SIG-M5 treated with dmso at 0.1 percent for 504 hours (cell line): ENCODE data around the gene ERC2.

ENCODE experiments used
- DNase-seq: peaks from one replicate; lab custom pipeline; 2025; ENCODE audit not compliant: unreplicated experiment; lab: John Stamatoyannopoulos, UW

The ERC2 gene

DNA sequence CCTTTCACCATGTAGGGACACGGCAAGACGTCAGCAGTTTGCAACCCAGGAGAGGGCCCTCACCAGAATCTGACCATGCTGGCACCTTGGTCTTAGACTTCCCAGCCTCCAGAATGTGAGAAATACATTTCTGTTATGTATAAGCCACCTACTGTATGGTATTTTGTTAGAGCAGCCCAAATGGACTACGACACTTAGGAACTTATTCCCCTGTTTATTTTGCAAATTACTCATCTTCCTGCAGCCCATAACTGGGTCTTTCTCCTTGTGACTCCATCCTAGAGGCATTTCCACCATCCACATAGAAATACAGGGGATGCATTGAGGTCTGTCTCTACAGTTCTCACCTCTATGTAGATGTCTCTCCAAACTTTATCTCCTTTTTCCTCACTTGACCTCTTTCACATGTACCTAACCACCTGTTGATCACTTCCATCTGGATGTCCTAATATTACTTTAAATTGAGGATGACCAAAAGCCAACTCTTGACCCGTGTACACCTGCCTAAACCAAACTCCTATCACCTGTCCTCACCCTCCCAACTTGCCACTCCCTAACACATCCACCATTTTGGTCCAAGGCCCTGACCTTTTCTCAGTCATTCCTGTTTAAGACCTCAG, 575.1 kb downstream of the ERC2 start:
- no peak for DNase-seq

DNA sequence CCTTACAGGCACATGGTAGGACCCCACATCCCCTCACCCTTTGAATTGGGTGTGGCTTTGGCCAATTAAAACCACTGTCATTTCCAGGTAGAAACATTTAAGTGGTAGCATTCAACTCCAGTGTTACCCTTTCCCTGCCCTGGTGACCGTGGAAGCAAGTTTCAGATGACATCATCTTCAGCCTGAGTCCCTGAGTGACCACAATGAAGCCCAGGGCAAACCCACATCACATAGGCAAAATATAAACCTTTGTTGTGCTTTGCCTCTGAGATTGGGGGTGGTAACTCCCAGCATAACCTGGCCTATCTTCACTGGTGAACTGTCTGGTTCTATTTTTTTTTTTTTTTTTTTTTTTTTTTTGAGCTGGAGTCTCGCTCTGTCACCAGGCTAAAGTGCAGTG, 577.2 kb downstream of the ERC2 start:
- no peak for DNase-seq

DNA sequence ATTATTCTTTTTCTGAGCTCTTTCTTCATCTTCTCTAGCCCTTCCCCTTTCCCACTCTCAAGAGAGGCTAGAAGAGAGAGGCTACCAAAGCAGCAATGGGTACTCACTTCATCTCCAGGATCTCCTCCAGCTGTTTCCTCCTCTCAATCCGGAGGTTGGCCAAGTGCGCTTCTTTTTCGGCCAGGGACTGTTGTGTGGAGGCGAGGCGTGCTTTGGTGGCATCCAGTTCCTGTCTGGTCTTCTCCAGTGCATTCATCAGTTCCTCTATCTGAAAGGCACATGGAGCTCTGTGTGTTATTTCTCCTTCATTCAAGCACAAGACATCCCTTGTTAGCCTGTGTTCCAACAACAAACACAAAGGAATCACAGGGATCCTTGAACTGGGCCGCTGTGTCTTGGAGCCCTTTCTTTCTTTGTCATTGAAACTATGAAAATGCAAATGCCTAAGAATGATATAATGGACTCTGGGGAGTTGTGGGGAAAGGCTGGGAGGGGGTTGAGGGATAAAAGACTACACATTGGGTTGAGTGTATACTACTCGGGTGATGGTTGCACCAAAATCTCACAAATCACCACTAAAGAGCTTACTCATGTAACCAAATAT, 579.9 kb downstream of the ERC2 start:
- no peak for DNase-seq

DNA sequence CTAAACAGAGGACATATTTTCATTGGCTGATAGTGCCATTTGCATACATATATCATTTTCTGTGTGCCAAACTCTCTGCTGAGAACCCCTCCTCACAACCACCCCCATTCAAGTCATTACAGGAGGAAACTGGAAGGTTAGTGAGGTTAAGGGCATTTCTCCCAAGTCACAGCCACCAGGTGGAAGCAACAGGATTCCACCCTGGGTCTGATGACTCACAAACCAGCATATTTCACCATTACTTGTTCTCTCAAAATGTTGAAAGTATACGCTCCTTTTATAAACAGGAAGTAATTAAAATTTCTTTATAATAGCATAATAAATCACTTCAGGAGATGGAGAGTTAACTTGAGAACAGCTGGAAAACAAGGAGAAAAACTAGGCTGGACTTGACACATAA, 582.5 kb downstream of the ERC2 start:
- no peak for DNase-seq

DNA sequence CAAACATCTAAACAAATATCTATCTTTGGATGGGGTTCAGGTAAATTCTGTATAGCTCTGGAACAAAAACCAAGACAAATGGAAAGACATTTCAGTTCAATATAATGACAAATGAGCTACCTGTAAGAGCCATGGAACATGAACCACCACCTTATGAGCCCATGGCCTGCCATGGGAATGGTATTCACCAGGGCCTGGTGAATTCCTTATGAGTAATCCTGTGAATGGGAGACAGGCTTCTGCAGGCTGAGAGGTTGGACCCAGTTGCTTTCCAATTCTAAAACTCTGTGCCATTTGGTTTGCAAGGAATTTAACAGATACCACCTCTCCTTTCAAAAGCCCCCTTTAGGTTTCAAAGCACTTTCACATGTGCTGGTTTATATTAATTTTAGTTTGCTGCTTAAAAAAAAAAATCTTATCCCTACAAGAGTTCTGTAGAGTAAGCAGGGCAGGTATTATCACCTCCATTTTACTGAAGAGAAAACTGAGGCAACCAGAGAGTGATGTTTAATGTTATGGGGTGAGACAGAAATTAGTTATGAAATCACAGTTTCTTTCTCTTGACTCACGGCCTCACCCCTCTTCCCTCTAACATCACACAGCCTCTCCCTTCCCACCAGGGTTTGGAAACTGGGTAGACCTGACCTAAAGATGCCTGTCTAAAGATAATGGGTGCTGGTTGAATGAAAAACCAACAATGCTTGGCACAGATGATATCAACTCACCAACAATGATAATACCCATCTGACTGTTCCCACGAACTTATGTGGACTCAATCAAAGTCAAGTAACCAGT, 583.6 kb downstream of the ERC2 start:
- no peak for DNase-seq

DNA sequence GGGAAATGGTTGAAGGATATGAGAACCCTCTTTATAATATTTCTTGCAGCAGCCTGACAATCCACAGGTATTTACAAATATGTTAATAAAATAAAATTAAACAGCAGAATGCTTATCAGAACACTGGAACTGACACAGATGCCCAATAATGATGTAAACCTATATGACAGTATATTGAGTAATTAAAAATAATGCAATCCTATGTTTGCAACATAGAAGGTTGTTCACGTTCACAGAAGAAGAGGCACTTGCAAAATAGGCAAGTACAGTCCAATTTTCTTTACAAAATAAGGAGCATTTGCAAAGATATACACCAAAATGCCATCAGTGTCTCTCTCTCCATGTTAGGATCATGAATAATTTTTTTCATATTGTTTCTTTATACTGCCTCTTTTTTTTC, 584.2 kb downstream of the ERC2 start:
- DNase-seq = no peak

DNA sequence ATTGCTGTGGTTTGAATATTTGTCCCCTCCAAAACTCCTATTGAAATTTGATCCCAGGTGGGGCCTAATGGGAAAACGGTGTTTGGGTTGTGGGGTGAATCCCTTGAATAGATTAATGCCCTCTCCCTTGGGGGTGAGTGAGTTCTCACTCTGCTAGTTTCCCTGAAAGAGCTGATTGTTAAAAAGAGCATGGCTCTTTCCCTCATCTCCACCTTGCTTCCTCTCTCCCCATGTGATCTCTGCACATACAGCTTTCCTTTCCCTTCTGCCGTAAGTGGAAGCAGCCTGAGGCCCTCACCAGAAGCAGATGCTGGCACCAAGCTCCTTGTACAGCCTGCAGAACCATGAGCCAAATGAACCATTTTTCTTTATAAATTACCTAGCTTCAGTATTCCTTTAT, 586.3 kb downstream of the ERC2 start:
- DNase-seq = no peak

DNA sequence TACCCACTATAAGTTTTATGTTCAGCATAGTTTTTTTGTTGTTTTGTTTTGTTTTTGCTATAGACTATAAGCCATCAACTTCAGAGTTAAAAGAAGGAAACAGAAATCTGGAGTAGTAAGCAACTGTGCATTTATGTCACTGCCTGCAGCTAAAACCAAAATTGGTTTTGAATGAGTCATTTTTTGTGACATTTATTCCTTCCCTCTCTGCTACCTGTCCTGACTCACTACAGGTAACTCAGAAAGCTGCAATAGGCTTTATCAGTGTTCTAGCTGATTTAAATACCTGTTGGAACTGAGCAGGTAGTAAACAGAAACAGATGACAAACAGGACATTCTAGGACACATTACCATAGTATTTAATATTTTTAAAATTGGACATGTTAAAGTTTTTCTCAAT, 587.9 kb downstream of the ERC2 start:
- no peak for DNase-seq

DNA sequence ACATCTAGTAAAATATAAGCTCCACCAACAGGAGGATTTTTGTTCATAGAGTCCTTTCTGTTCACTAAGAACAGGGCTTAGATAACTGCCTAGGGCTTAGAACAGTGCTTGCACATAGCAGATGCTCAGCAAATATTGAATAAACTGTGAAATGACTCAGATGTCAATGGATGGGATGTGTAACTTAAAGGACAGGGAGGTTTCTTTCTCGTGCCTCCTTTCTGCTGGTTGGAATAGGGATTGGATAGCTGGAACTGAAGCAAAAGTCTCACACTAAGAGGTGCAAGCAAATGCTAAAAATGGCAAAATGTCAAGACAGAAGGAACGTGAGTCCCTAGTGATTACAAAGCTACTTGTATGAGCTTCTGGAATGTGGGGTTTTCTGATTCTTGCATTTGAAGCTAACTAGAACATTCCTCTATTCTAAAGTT, 588.4 kb downstream of the ERC2 start:
- DNase-seq = no peak

DNA sequence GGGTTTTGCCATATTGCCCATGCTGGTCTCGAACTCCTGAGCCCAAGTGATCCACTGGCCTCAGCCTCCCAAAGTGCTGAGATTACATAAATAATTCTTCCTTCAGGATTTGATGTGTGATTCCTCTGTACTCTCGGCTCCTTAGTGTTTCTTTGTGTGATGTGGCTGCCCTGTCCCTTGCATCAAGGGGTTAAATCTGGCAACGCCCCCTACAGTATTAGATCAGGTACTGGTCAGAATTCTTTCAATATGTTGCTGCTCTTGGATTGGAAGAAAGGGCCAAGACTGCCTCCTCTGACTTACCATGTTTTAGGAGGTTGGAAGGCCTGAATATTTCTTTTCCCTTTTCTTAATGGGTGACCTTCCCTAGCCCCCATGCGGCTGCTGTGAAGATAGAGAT, 590.6 kb downstream of the ERC2 start:
- DNase-seq = no peak

DNA sequence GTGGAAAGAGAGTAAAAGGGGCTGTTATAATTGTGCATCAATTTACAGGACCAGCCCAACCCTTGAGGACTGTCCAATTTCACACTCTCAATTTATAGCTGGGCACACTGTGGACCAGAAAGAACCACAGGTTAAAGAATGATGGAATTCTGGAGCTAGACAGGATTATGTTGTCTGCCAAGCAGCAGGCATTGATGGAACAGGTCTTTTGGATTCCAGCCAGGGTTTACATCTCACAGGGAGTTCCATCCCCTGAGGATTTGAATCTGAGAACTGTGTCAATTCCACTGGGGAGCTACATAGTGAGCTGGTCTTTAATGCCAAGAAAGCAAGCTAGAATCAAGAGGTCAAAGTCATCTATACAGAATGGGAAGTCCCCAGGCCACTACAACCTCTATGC, 591.7 kb downstream of the ERC2 start:
- DNase-seq = no peak

DNA sequence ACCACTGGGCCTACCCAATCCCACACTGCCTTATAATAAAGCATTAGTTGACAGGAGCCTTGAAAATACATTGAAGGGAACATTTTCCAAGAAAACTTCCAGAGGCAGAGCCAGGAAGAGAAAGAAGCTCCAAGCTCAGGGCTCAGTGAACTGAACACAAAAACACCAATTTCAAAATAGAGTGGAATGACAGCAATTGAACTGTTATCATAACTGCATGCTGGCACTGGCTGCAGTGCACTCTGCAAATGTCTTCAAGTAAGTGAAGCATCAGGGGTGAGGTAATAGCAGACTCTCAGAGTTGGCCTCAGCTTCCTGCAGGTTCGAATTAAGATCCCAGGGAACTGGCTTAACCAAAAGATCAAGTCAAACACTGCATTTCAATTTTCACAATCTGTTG, 593.2 kb downstream of the ERC2 start:
- no peak for DNase-seq

DNA sequence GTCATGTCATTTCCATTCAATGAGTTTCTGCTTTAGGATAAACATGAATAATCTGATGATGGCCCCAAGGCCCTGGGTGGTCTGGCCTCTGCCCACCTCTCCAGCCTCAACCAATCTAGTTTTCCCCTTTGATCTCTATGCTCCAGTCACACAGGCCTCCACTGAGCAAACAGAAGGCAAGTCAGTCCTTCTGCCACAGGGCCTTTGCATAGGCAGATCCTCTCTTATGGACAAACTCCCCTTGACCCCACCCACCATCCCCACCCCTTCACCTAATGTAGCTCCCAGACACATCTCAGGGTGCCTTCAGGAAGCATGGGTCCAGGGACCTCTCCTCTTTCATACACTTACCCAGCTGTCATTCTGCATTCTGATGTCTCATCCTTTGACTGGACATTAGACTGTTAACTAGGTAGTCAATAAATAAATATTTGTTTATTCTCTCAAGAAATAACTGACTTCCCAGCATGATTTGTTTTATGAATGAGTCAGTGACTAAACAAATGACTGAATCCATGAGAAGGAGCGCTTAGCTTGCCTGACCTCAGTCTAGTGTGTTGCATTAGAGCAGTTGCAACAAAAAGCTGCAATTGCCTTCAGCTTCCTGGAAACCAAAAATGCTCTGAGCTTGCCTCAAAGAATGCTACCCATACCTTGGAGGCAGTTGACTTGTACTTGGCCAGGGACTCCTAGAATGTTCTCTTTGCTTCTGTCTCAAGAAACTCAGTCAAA, 594.6 kb downstream of the ERC2 start:
- peak; percentile 17 for DNase-seq

DNA sequence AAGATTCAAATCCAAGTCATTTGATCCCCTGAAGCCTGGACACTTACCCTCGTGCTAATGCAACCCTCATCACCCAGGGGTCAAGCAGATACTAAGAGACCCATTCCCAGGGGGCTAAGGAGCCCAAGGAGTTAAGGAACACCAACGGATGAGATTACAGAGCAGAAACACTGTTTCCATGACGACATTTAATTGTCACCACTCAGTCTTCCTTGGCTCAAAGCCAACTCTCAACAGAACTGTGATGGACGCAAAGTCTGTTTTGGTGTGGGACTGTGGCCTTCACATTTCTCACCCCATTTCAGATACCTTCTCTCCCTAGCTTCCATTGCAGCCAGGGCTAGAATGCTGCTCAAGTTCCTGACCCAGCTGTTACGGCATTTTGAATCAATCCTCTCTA, 597.7 kb downstream of the ERC2 start:
- no peak for DNase-seq

DNA sequence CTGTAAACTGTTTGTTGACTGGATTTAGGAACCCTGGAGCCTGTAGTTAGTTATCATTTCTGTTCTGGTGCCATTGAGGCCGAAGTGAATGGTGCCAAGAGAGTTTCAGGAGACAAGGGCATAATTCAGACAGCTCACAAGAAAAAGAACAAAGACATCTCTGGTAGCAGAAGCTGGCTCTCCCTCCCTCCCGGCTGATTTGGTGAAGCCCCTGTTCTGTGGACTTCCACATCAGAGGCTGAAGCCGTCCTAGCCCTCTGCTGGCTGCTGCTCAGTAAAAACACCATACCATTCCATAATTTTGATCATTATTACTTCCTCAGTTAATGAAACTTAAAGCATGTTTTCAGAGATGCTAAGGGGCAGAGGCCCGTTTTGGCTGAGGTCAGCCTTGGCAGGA, 599.9 kb downstream of the ERC2 start:
- no peak for DNase-seq

DNA sequence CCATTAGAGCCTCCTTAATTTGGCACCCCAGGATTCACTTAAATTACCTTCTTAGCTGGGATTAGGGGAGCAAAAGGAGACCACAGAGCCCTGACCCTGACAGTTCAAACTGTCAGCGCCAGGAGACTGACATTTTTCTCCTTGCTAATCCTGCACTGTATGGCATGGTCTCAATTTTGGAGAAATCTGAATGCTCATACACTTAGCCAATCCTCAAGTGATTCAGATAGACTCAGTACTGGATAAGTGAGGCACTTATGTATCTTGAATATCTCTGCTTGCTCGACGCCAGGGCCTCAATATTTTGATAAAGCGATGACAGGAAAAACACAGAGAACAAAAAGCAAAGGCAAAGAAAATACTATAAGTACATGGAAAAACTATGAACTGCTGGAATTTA, 605.2 kb downstream of the ERC2 start:
- DNase-seq = no peak

DNA sequence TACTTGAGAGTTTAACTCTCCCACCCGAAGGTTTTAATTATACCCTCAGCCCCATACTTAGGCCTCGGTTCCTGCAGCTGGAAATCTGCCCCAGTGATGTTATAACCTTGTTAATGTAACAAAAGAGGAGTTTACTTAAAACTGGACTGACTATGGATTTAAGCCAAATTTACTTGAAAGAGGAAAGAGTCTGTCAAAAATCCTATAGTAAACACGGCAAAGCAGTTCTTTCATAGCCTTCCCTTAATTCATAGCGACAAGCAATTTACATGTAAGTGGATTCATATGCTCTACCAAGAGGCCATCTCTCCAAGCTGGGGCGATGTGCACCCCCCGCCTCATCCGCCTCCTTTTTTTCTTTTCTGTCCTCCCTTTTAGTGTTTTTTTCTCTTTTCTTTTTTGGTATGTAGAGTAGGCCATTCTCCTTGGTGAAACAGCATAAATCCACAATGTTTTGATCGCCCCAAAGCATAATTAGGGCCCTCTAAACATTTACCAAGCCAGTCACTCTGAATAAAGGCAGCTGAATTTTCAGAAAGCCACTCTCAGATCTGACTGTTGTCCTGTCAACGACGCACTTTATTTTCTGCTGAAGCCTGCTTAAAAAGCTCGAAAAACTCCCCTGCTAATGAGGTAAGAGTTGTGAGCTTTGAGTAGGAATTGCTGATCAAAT, 608.1 kb downstream of the ERC2 start:
- no peak for DNase-seq

DNA sequence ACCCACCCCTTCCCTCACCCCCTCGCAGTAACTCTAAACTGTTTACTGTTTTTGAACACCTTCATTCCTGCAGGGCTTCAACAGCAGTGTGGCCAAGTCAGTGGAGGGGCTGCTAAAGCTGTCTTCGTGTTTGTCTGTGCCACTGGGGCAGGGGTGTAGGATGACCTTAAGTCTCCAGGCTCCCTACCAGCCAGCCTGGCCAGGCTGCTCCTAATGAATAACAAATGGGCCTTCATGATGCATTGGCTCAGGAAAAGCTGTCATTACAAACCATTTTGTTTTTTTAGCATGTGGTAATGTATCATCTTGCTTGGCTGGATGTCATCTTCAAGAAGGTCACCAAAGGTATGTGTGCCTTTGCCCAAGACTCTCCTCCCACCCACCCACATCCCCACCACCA, 609.0 kb downstream of the ERC2 start:
- DNase-seq = no peak

DNA sequence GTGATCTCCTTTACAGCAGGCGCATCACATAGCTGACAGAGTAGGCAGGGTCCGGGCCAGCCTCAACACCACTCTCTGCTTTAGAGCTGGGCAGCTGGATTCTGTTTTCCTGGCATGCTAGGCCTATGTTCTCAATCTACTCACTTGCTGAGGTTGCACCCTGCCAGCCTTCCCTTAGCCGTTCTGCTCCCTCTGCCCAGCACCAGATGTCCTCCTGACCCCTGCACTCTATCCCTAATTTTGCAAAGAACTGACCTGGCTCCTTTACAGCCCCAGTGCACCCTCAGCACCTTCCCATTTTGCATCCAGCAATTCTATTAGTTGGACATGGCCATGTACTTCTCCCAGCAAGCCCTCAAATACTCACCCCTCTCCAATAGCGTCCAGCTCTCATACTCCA, 609.5 kb downstream of the ERC2 start:
- DNase-seq = no peak

DNA sequence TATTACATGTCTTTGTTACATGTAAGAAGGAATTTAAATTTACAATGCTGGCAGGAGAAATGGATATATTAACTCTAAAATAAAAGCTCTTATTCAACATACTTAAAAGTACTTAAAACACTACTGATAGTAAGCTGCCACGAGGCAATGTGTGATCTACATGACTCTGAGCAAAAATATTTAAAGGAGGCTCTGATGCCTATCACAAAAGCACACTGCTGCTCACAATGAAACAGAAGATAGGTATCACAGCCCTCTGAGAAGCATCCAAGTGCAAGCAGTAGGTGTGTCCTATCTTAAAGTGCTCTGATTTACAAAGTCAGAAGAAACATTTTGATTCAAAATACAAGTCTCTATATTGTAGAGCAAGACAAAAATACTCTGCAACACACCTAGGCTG, 610.0 kb downstream of the ERC2 start:
- no peak for DNase-seq

DNA sequence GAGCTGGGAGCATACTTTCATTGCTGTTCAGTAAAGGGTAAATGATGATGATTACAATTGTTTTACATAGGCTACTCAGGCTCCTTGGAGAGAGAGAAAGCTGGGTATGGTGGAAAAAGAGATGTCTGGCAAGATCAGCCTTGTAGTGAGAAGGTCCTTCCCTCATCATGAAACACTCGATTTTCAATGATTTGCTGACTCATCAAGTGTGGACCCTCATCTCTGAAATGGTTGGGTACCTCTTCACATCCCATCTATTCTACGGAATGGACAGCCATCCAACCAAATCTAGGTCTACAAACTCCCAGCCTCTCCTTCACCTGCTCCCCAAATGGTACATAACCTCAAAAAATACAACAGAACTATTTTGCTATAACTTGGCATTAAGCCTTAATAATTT, 610.6 kb downstream of the ERC2 start:
- DNase-seq = no peak
